ENCODE data around the gene LYRM4. TPM values are rescaled to one million over a fixed set of nuclear protein-coding genes. Genes with fewer than 3 reads are reported as not detected.

The LYRM4 gene
- total RNA-seq, 1 experiment from 2014 or later: 37.0 TPM

- no peaks in the 10 kb centered on the region for H3K9me2 ChIP-seq (ENCODE audit: insufficient read depth)
- intact Hi-C loops (cut with micrococcal nuclease; ENCODE audit: unreplicated experiment): loop anchor here (5.0 kb wide), 1 partner anchor 139 kb away; no protein-coding TSS in a partner anchor
- H3K79me2 ChIP-seq (ENCODE audit: low read depth): no peaks in the 10 kb centered on the region
- peaks cover 11% of the 10 kb centered on the region for H3F3A ChIP-seq (ENCODE audit: insufficient read depth, low read depth)
- H3K4me2 ChIP-seq: no peak overlapping the region
- no peaks in the 10 kb centered on the region for H3K9me3 ChIP-seq (ENCODE audit: insufficient read depth, low read depth)
- no peaks in the 10 kb centered on the region for H4K20me1 ChIP-seq (ENCODE audit: insufficient read depth)
- BruUV-seq (replicated peaks): no TSS peak
- H2AFZ ChIP-seq: no peak overlapping the region
- peaks cover 16% of the 10 kb centered on the region for H3K4me1 ChIP-seq (replicated peaks; ENCODE audit: insufficient read depth)
- DNase-seq: no peak
- H3K27ac ChIP-seq: no peak overlapping the region
- no peaks in the 10 kb centered on the region for H3K27me3 ChIP-seq (ENCODE audit: insufficient read depth, low read depth)
- POLR2A ChIA-PET (ENCODE audit: unreplicated experiment): no interaction called here
- TF ChIP-seq EZH2 (IDR thresholded peaks at IDR 0.05; ENCODE audit: low read depth) (no peak), CTCF (conservative IDR thresholded peaks at IDR 0.05) (no peak)
- H3K4me3 ChIP-seq: no peak overlapping the region
- CTCF ChIA-PET: no interaction called here
- no peaks in the 10 kb centered on the region for H3K36me3 ChIP-seq (ENCODE audit: low read depth)
Observed at GRCh38 chr6:5081182-5081581, 179.6 kb downstream of the LYRM4 start.

- Histone ChIP-seq H3K9me3 (ENCODE audit: insufficient read depth, low read depth) (no peaks in the 10 kb centered on the region), H3K4me2 (no peak overlapping the region), H2AFZ (no peak overlapping the region), H3K4me1 (replicated peaks; ENCODE audit: insufficient read depth) (peaks cover 16% of the 10 kb centered on the region), H3K4me3 (no peak overlapping the region), H3K9me2 (ENCODE audit: insufficient read depth) (no peaks in the 10 kb centered on the region), H3K79me2 (ENCODE audit: low read depth) (no peaks in the 10 kb centered on the region), H3K27ac (no peak overlapping the region), H4K20me1 (ENCODE audit: insufficient read depth) (no peaks in the 10 kb centered on the region), H3K27me3 (ENCODE audit: insufficient read depth, low read depth) (no peaks in the 10 kb centered on the region), H3F3A (ENCODE audit: insufficient read depth, low read depth) (peaks cover 11% of the 10 kb centered on the region), H3K36me3 (ENCODE audit: low read depth) (no peaks in the 10 kb centered on the region)
- TF ChIP-seq EZH2 (IDR thresholded peaks at IDR 0.05; ENCODE audit: low read depth): no peak
- TF ChIP-seq CTCF (conservative IDR thresholded peaks at IDR 0.05): no peak
- DNase-seq: no peak
- ChIA-PET POLR2A (ENCODE audit: unreplicated experiment) (no interaction called here), CTCF (no interaction called here)
- BruUV-seq (replicated peaks): no TSS peak
- intact Hi-C loops (cut with micrococcal nuclease; ENCODE audit: unreplicated experiment): loop anchor here (5.0 kb wide), 1 partner anchor 138 kb away; no protein-coding TSS in a partner anchor
Observed at GRCh38 chr6:5080574-5080973, 180.2 kb downstream of the LYRM4 start.

GRCh38 chr6:5079692-5080091 is 181.1 kb downstream of the LYRM4 start:
- H3K4me2 ChIP-seq: no peak overlapping the region
- H3K27me3 ChIP-seq (ENCODE audit: insufficient read depth, low read depth): no peaks in the 10 kb centered on the region
- H4K20me1 ChIP-seq (ENCODE audit: insufficient read depth): no peaks in the 10 kb centered on the region
- no peaks in the 10 kb centered on the region for H3K9me3 ChIP-seq (ENCODE audit: insufficient read depth, low read depth)
- TF ChIP-seq EZH2 (IDR thresholded peaks at IDR 0.05; ENCODE audit: low read depth) (no peak), CTCF (conservative IDR thresholded peaks at IDR 0.05) (no peak)
- no peak overlapping the region for H2AFZ ChIP-seq
- no peak overlapping the region for H3K4me3 ChIP-seq
- H3K36me3 ChIP-seq (ENCODE audit: low read depth): no peaks in the 10 kb centered on the region
- no peak overlapping the region for H3K27ac ChIP-seq
- ChIA-PET POLR2A (ENCODE audit: unreplicated experiment) (no interaction called here), CTCF (no interaction called here)
- peaks cover 11% of the 10 kb centered on the region for H3F3A ChIP-seq (ENCODE audit: insufficient read depth, low read depth)
- no peaks in the 10 kb centered on the region for H3K9me2 ChIP-seq (ENCODE audit: insufficient read depth)
- DNase-seq: no peak
- intact Hi-C loops (cut with micrococcal nuclease; ENCODE audit: unreplicated experiment): loop anchor here (5.0 kb wide), 1 partner anchor 137 kb away; no protein-coding TSS in a partner anchor
- no peaks in the 10 kb centered on the region for H3K79me2 ChIP-seq (ENCODE audit: low read depth)
- H3K4me1 ChIP-seq (replicated peaks; ENCODE audit: insufficient read depth): peaks cover 16% of the 10 kb centered on the region
- BruUV-seq (replicated peaks): no TSS peak
